ENCODE data around the gene SPDL1. TPM values are rescaled to one million over a fixed set of nuclear protein-coding genes. Genes with fewer than 3 reads are reported as not detected.

SPDL1 gene
- total and polyA plus RNA-seq, 2 experiments from 2014 or later: 17.9 to 27.3 TPM

- Histone ChIP-seq H3K4me1 (ENCODE audit: insufficient read depth) (no peaks in the 10 kb centered on the region), H3K4me3 (no peak overlapping the region), H2AFZ (no peak overlapping the region), H3K27ac (no peak overlapping the region), H3K79me2 (no peaks in the 10 kb centered on the region), H3K36me3 (replicated peaks; ENCODE audit: insufficient read depth, low read depth) (no peaks in the 10 kb centered on the region), H3K9me2 (replicated peaks; ENCODE audit: insufficient read depth) (no peaks in the 10 kb centered on the region), H3K4me2 (no peak overlapping the region), H3K9me3 (ENCODE audit: low read depth) (no peaks in the 10 kb centered on the region), H4K20me1 (ENCODE audit: insufficient read depth, poor library complexity, severe bottlenecking) (no peaks in the 10 kb centered on the region), H3K27me3 (no peaks in the 10 kb centered on the region)
- TF ChIP-seq EZH2phosphoT487 (IDR thresholded peaks at IDR 0.05; ENCODE audit: low read depth, severe bottlenecking, unreplicated experiment) (no peak), EZH2 (IDR thresholded peaks at IDR 0.05; ENCODE audit: borderline replicate concordance) (no peak), CTCF (IDR thresholded peaks at IDR 0.05; ENCODE audit: poor library complexity) (no peak)
- no peak for DNase-seq (ENCODE audit: low spot score)
- WGBS (ENCODE audit: low lambda C conversion rate, missing lambda C conversion rate): 96% methylated on average over 3 of the region's 3 CpGs
Measured at GRCh38 chr5:169606279-169606678, 22.7 kb downstream of the SPDL1 start.

- H3K79me2 ChIP-seq: no peaks in the 10 kb centered on the region
- TF ChIP-seq EZH2phosphoT487 (IDR thresholded peaks at IDR 0.05; ENCODE audit: low read depth, severe bottlenecking, unreplicated experiment): no peak
- no peaks in the 10 kb centered on the region for H3K4me1 ChIP-seq (ENCODE audit: insufficient read depth)
- no peaks in the 10 kb centered on the region for H3K9me2 ChIP-seq (replicated peaks; ENCODE audit: insufficient read depth)
- no peaks in the 10 kb centered on the region for H3K9me3 ChIP-seq (ENCODE audit: low read depth)
- no peak for DNase-seq (ENCODE audit: low spot score)
- H3K36me3 ChIP-seq (replicated peaks; ENCODE audit: insufficient read depth, low read depth): no peaks in the 10 kb centered on the region
- no peaks in the 10 kb centered on the region for H4K20me1 ChIP-seq (ENCODE audit: insufficient read depth, poor library complexity, severe bottlenecking)
- no peak overlapping the region for H2AFZ ChIP-seq
- 95% methylated on average over 2 of the region's 2 CpGs for WGBS (ENCODE audit: low lambda C conversion rate, missing lambda C conversion rate)
- no peak overlapping the region for H3K4me3 ChIP-seq
- H3K27me3 ChIP-seq: no peaks in the 10 kb centered on the region
- H3K4me2 ChIP-seq: no peak overlapping the region
- H3K27ac ChIP-seq: no peak overlapping the region
Measured at GRCh38 chr5:169607882-169608281, 24.3 kb downstream of the SPDL1 start.

GRCh38 chr5:169609716-169610115 lies 26.1 kb downstream of the SPDL1 start:
- Histone ChIP-seq H3K27ac (no peak overlapping the region), H3K4me1 (ENCODE audit: insufficient read depth) (no peaks in the 10 kb centered on the region), H3K36me3 (replicated peaks; ENCODE audit: insufficient read depth, low read depth) (no peaks in the 10 kb centered on the region), H3K9me3 (ENCODE audit: low read depth) (no peaks in the 10 kb centered on the region), H3K9me2 (replicated peaks; ENCODE audit: insufficient read depth) (no peaks in the 10 kb centered on the region), H2AFZ (no peak overlapping the region), H3K27me3 (no peaks in the 10 kb centered on the region), H3K79me2 (no peaks in the 10 kb centered on the region), H3K4me2 (no peak overlapping the region), H3K4me3 (no peak overlapping the region), H4K20me1 (ENCODE audit: insufficient read depth, poor library complexity, severe bottlenecking) (no peaks in the 10 kb centered on the region)
- WGBS (ENCODE audit: low lambda C conversion rate, missing lambda C conversion rate): 78% methylated on average over 3 of the region's 3 CpGs
- DNase-seq (ENCODE audit: low spot score): no peak
- no peak for TF ChIP-seq EZH2 (IDR thresholded peaks at IDR 0.05; ENCODE audit: borderline replicate concordance)
- no peak for TF ChIP-seq CTCF (IDR thresholded peaks at IDR 0.05; ENCODE audit: poor library complexity)
- TF ChIP-seq EZH2phosphoT487 (IDR thresholded peaks at IDR 0.05; ENCODE audit: low read depth, severe bottlenecking, unreplicated experiment): no peak

GRCh38 chr5:169610606-169611005 lies 27.0 kb downstream of the SPDL1 start:
- TF ChIP-seq EZH2 (IDR thresholded peaks at IDR 0.05; ENCODE audit: borderline replicate concordance): no peak
- no peak for TF ChIP-seq CTCF (IDR thresholded peaks at IDR 0.05; ENCODE audit: poor library complexity)
- no peak for TF ChIP-seq EZH2phosphoT487 (IDR thresholded peaks at IDR 0.05; ENCODE audit: low read depth, severe bottlenecking, unreplicated experiment)
- H3K36me3 ChIP-seq (replicated peaks; ENCODE audit: insufficient read depth, low read depth): no peaks in the 10 kb centered on the region
- H2AFZ ChIP-seq: no peak overlapping the region
- H3K27ac ChIP-seq: no peak overlapping the region
- WGBS (ENCODE audit: low lambda C conversion rate, missing lambda C conversion rate): 71% methylated on average over 4 of the region's 4 CpGs
- H3K9me3 ChIP-seq (ENCODE audit: low read depth): no peaks in the 10 kb centered on the region
- H3K4me1 ChIP-seq (ENCODE audit: insufficient read depth): no peaks in the 10 kb centered on the region
- H3K4me3 ChIP-seq: no peak overlapping the region
- no peak for DNase-seq (ENCODE audit: low spot score)
- H3K4me2 ChIP-seq: no peak overlapping the region
- H3K79me2 ChIP-seq: no peaks in the 10 kb centered on the region
- peaks cover 1% of the 10 kb centered on the region for H3K27me3 ChIP-seq
- no peaks in the 10 kb centered on the region for H4K20me1 ChIP-seq (ENCODE audit: insufficient read depth, poor library complexity, severe bottlenecking)
- no peaks in the 10 kb centered on the region for H3K9me2 ChIP-seq (replicated peaks; ENCODE audit: insufficient read depth)

Data from hepatocyte (in vitro differentiated cells).